Neural progenitor cell (in vitro differentiated cells): ENCODE results near the gene PLPPR3. TPM values are rescaled to one million over a fixed set of nuclear protein-coding genes. Genes with fewer than 3 reads are reported as not detected.

Experiments
- DNase-seq: peaks from one replicate; pipeline ENCODE4 v3.0.0-alpha.2; 2016; ENCODE audit warnings: low spot score
- H2AFZ ChIP-seq: fragments of 200-600 bp; sonication (generic); replicated peaks from 2 replicates; pipeline ENCODE4 v1.6.1; 2016; ENCODE audit warnings: antibody characterized with exemption
- H3F3A ChIP-seq: fragments of 200-600 bp; sonication (generic); 2 replicates; pipeline ENCODE4 v1.6.1; 2016; ENCODE audit warnings: antibody characterized with exemption, low read depth
- H3K27ac ChIP-seq: fragments of 200-600 bp; sonication (generic); 2 replicates; pipeline ENCODE4 v1.5.1; 2016; ENCODE audit warnings: mild to moderate bottlenecking
- H3K27me3 ChIP-seq: fragments of 200-600 bp; sonication (generic); 2 replicates; pipeline ENCODE4 v1.6.1; 2016; ENCODE audit warnings: mild to moderate bottlenecking, moderate library complexity
- H3K36me3 ChIP-seq: fragments of 200-600 bp; sonication (generic); 2 replicates; pipeline ENCODE4 v1.5.1; 2016
- H3K4me1 ChIP-seq: fragments of 200-600 bp; sonication (generic); 2 replicates; pipeline ENCODE4 v1.6.1; 2016; ENCODE audit warnings: mixed run types
- H3K4me2 ChIP-seq: fragments of 200-600 bp; sonication (generic); 2 replicates; pipeline ENCODE4 v1.6.1; 2016
- H3K4me3 ChIP-seq: fragments of 200-600 bp; sonication (generic); 2 replicates; pipeline ENCODE4 v1.5.1; 2016
- H3K79me2 ChIP-seq: fragments of 200-600 bp; sonication (generic); 2 replicates; pipeline ENCODE4 v1.6.1; 2016; ENCODE audit warnings: low read depth
- H3K9ac ChIP-seq: fragments of 200-600 bp; sonication (generic); 2 replicates; pipeline ENCODE4 v1.6.1; 2016
- H3K9me3 ChIP-seq: fragments of 200-600 bp; sonication (generic); 2 replicates; pipeline ENCODE4 v1.5.1; 2016; ENCODE audit warnings: low read depth
- H4K20me1 ChIP-seq: fragments of 200-600 bp; sonication (generic); 2 replicates; pipeline ENCODE4 v1.6.1; 2016; ENCODE audit warnings: low read depth
- H3K27ac Mint-ChIP-seq: 3 replicates; pipeline ENCODE4 v1.8.0; 2021; ENCODE audit warnings: mixed read lengths
- H3K27me3 Mint-ChIP-seq: 2 replicates; pipeline ENCODE4 v1.8.0; 2022; ENCODE audit warnings: low read depth, mild to moderate bottlenecking, inconsistent platforms, moderate library complexity, mixed read lengths; ENCODE audit not compliant: insufficient read depth
- H3K36me3 Mint-ChIP-seq: 3 replicates; pipeline ENCODE4 v1.8.0; 2021; ENCODE audit warnings: mixed read lengths
- H3K4me1 Mint-ChIP-seq: 3 replicates; pipeline ENCODE4 v1.8.0; 2021; ENCODE audit warnings: mixed read lengths
- H3K4me3 Mint-ChIP-seq: 3 replicates; pipeline ENCODE4 v1.8.0; 2021; ENCODE audit warnings: mild to moderate bottlenecking, moderate library complexity, mixed read lengths
- H3K9me3 Mint-ChIP-seq: 3 replicates; pipeline ENCODE4 v1.8.0; 2020; ENCODE audit warnings: mixed read lengths
- EZH2 ChIP-seq: fragments of 200-600 bp; sonication (generic); IDR thresholded peaks from 2 replicates; pipeline ENCODE4 v1.6.1; 2017; ENCODE audit warnings: antibody characterized with exemption, mild to moderate bottlenecking, moderate library complexity
- EZH2phosphoT487 ChIP-seq: fragments of 200-600 bp; sonication (generic); IDR thresholded peaks from 2 replicates; pipeline ENCODE4 v1.6.1; 2017; ENCODE audit warnings: antibody characterized with exemption
- total RNA-seq: library from RNA; depleted of rRNA; stranded (reverse); fragments of >200 nt; gene quantifications from 2 replicates; pipeline ENCODE4 v1.2.3, GENCODE V29; 2015; ENCODE audit warnings: low replicate concordance
- TF ChIP-seq, protein P1 (sequence below): fragments of 200-600 bp; sonication (generic); IDR thresholded peaks from 2 replicates; pipeline ENCODE4 v1.5.1; 2017; ENCODE audit warnings: antibody characterized with exemption, mild to moderate bottlenecking

PLPPR3 gene
- total RNA-seq, 1 donor from 2014 or later, result 15.6 TPM

DNA sequence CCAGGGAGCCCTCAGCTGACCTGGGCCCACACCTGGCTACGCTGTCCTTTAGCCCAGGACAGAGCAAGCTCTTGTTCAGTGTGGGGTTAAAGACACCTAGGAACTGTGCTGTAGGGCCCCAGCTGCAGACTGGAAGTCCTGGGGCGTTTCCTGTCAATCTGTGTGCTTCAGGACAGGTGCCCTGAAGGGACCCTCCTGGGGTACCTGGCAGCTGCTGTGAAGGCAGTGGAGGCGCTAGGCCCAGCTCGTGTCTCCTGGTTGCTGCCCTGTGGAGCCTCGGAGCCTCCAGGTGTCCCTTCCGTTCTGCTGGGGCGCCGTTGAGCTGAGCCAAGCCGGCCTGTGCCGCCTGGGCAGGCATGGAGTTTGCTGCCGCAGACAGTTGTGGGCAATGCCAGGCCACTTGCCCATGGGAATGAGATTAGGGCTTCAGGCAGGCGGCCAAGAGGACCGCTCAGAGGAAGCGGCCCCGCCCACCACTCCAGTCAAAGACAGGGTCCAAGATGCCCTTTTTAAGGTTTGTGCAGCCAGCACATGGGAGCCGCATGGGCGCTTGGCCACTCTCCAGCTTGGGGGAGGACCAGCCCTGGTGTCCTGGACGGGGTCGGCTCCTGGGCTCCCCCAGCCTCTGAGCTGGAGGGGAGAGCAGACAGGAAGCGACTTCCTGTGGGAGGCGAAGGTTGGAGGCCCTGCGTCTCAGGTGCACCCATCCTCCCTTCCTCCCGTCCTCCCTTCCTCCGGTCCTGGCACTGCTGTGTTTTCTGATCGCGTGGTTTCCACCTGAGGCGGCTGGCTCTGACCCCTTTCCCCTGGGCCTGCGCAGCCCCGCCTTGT, 20.5 kb downstream of the PLPPR3 start:
- DNase-seq, result no peak
- Mint-ChIP-seq H3K36me3 (peaks cover 19% of the 10 kb centered on the region), H3K4me3 (peak overlapping the region; percentile 74), H3K27me3 (peaks cover 13% of the 10 kb centered on the region), H3K4me1 (peaks cover 47% of the 10 kb centered on the region), H3K27ac (no peak overlapping the region), H3K9me3 (no peaks in the 10 kb centered on the region)
- TF ChIP-seq EZH2phosphoT487, result no peak
- TF ChIP-seq EZH2, result no peak
- TF ChIP-seq, protein P1, sequence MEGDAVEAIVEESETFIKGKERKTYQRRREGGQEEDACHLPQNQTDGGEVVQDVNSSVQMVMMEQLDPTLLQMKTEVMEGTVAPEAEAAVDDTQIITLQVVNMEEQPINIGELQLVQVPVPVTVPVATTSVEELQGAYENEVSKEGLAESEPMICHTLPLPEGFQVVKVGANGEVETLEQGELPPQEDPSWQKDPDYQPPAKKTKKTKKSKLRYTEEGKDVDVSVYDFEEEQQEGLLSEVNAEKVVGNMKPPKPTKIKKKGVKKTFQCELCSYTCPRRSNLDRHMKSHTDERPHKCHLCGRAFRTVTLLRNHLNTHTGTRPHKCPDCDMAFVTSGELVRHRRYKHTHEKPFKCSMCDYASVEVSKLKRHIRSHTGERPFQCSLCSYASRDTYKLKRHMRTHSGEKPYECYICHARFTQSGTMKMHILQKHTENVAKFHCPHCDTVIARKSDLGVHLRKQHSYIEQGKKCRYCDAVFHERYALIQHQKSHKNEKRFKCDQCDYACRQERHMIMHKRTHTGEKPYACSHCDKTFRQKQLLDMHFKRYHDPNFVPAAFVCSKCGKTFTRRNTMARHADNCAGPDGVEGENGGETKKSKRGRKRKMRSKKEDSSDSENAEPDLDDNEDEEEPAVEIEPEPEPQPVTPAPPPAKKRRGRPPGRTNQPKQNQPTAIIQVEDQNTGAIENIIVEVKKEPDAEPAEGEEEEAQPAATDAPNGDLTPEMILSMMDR, result no peak
- H3K79me2 ChIP-seq, result peaks cover 85% of the 10 kb centered on the region
- no peak overlapping the region for H3K27ac ChIP-seq
- peaks cover 41% of the 10 kb centered on the region for H3F3A ChIP-seq
- H3K4me3 ChIP-seq, result no peak overlapping the region
- peaks cover 84% of the 10 kb centered on the region for H4K20me1 ChIP-seq
- H2AFZ ChIP-seq, result no peak overlapping the region
- peak overlapping the region; percentile 11 for H3K9ac ChIP-seq
- H3K4me2 ChIP-seq, result peak overlapping the region; percentile 53
- no peaks in the 10 kb centered on the region for H3K9me3 ChIP-seq
- no peaks in the 10 kb centered on the region for H3K36me3 ChIP-seq
- peaks cover 39% of the 10 kb centered on the region for H3K4me1 ChIP-seq
- H3K27me3 ChIP-seq, result no peaks in the 10 kb centered on the region

DNA sequence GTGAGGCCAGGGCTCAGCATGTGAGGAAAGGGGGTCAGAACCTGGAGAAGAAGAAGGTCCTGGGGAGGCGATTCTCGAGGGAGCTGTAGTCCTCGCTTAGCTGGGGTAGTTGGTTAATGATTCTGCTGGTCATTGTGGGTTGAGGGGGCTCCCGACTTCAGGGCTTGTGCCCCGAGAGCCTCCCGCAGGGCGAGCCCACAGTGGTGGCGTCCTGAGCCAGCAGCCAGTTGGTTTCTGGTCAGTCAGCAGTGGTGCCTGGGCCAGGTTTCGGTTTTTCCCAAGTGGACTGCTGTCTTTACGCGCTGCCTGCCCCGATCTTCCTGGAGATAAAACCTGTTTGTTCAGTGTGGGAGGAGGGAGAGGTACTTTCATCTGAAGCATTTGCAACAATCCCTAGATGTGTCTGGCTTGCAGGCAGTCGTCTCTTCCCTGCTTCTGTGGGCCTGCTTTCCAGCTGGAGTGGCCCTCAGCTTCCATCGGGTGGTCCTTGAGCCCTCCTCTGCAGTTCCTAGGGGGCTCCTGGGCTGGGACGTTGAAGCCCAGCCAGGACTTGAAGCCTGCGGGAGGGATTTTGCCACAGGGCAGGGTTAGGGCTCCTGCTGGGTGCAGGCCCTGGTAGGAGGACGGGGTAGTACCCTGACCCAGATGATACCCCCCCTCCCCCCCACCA, 21.3 kb downstream of the PLPPR3 start:
- Histone ChIP-seq H2AFZ (no peak overlapping the region), H3K4me2 (peak overlapping the region; percentile 94), H3K79me2 (peaks cover 77% of the 10 kb centered on the region), H4K20me1 (peaks cover 77% of the 10 kb centered on the region), H3K36me3 (no peaks in the 10 kb centered on the region), H3K27me3 (no peaks in the 10 kb centered on the region), H3F3A (peaks cover 43% of the 10 kb centered on the region), H3K4me1 (peaks cover 39% of the 10 kb centered on the region), H3K4me3 (peak overlapping the region; percentile 89), H3K9me3 (no peaks in the 10 kb centered on the region), H3K9ac (no peak overlapping the region), H3K27ac (no peak overlapping the region)
- H3K27ac Mint-ChIP-seq, result peak overlapping the region; percentile 73
- peaks cover 13% of the 10 kb centered on the region for H3K27me3 Mint-ChIP-seq
- no peak for TF ChIP-seq EZH2
- no peak for TF ChIP-seq EZH2phosphoT487
- TF ChIP-seq, protein P1, result no peak
- DNase-seq, result no peak
- H3K4me1 Mint-ChIP-seq, result peaks cover 47% of the 10 kb centered on the region
- no peaks in the 10 kb centered on the region for H3K9me3 Mint-ChIP-seq
- H3K4me3 Mint-ChIP-seq, result peak overlapping the region; percentile 97
- peaks cover 19% of the 10 kb centered on the region for H3K36me3 Mint-ChIP-seq

- Mint-ChIP-seq H3K9me3 (no peaks in the 10 kb centered on the region), H3K27me3 (peaks cover 13% of the 10 kb centered on the region), H3K4me3 (peak overlapping the region; percentile 97), H3K36me3 (peaks cover 16% of the 10 kb centered on the region), H3K4me1 (peaks cover 47% of the 10 kb centered on the region), H3K27ac (peak overlapping the region; percentile 66)
- H3K9ac ChIP-seq, result peak overlapping the region; percentile 94
- peak; percentile 79 for DNase-seq
- H3K4me3 ChIP-seq, result peak overlapping the region; percentile 89
- H2AFZ ChIP-seq, result no peak overlapping the region
- H3K79me2 ChIP-seq, result peaks cover 65% of the 10 kb centered on the region
- H3K27me3 ChIP-seq, result no peaks in the 10 kb centered on the region
- peaks cover 34% of the 10 kb centered on the region for H3F3A ChIP-seq
- H3K9me3 ChIP-seq, result no peaks in the 10 kb centered on the region
- no peak overlapping the region for H3K27ac ChIP-seq
- H3K36me3 ChIP-seq, result no peaks in the 10 kb centered on the region
- H3K4me2 ChIP-seq, result peak overlapping the region; percentile 94
- TF ChIP-seq EZH2phosphoT487 (no peak), EZH2 (no peak)
- TF ChIP-seq, protein P1, result no peak
- H3K4me1 ChIP-seq, result peaks cover 39% of the 10 kb centered on the region
- peaks cover 64% of the 10 kb centered on the region for H4K20me1 ChIP-seq
Observed at GRCh38 chr19:799076-799881, 22.5 kb downstream of the PLPPR3 start.
